AG20443 (cell line): Measurements from ENCODE around the gene CEBPB.

Experiments
- DNase-seq: peaks from one replicate; pipeline ENCODE4 v3.0.0; 2012; ENCODE audit warnings: low spot score, mixed read lengths

Gene CEBPB

GRCh38 chr20:50230184-50230583 is 39.6 kb downstream of the CEBPB start:
- DNase-seq, result no peak

GRCh38 chr20:50230871-50231560 is 40.4 kb downstream of the CEBPB start:
- no peak for DNase-seq

GRCh38 chr20:50231854-50232253 is 41.2 kb downstream of the CEBPB start:
- DNase-seq, result no peak

GRCh38 chr20:50232651-50233324 is 42.2 kb downstream of the CEBPB start:
- DNase-seq, result no peak

- DNase-seq, result no peak
Observed at GRCh38 chr20:50233325-50234212, 42.9 kb downstream of the CEBPB start.

- no peak for DNase-seq
Observed at GRCh38 chr20:50234288-50234687, 43.7 kb downstream of the CEBPB start.

- no peak for DNase-seq
Observed at GRCh38 chr20:50237349-50237748, 46.7 kb downstream of the CEBPB start.

GRCh38 chr20:50238081-50238800 is 47.6 kb downstream of the CEBPB start:
- no peak for DNase-seq

GRCh38 chr20:50240092-50240491 is 49.5 kb downstream of the CEBPB start:
- DNase-seq, result no peak

GRCh38 chr20:50242178-50242514 is 51.5 kb downstream of the CEBPB start:
- DNase-seq, result no peak
